AG09309 (cell line): ENCODE results near the gene IRAK1.

Experiments
- DNase-seq: peaks from one replicate; pipeline ENCODE4 v3.0.0-alpha.2; 2010; ENCODE audit warnings: low read depth
- H3K4me3 ChIP-seq: 2 replicates; pipeline ENCODE4 v1.5.1; 2011; ENCODE audit warnings: mild to moderate bottlenecking, low read depth, low read length, moderate library complexity; ENCODE audit not compliant: control insufficient read depth
- TF ChIP-seq, protein P1 (sequence below): IDR thresholded peaks from 2 replicates; pipeline ENCODE4 v1.5.1; 2011; ENCODE audit warnings: mild to moderate bottlenecking, low read depth, low read length, inconsistent platforms; ENCODE audit not compliant: insufficient read depth, control insufficient read depth; ENCODE audit errors: missing control alignments

IRAK1 gene

DNA sequence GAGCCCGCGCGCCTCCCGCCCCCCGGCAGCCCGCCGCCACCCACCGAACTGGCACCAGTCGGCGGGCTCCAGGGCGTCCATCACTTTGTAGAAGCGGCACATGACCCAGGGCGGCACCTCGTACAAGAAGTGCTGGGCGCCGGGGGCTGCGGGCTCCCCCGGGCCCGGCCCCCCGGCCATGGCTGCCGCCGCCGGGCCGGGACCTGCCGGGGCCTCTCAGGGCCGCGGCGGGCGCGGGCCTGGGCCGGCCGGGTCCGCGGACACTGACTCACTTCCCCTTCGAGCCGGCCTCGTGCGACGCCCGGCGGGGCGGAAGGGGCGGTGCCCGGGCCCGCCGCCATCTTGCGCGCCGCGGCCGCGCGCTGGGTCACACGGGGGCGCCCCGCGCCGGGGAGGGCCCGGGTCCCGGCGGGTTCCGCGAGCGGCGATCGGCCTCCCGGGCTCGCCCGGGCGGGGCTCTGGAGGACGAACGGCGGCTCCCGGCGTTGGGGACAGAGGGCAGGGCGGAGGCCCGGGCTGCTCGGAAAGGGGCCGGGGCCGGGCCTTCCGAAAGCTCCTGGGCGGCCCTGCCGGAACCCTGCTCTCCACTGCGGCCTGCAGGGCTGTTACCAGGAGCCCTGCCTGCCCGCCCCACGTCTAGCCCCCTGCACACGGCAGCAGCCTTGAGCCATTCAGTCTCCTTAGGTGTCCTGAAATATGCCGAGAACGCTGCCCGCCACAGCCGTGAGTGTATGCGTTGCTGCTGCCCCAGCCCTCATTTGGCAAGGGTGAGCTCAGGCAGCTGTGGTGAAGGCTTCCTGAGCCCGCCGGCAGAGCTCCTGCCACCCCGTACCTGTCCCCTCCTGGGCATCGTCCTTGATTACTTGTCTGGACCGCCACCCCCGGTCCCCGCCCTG is at the start of gene IRAK1:
TSS of gene IRAK1 (minus strand) at position 270 of the 896 bp plus-strand sequence. CDS start at position 180, 90 bp downstream.
- DNase-seq: no peak

DNA sequence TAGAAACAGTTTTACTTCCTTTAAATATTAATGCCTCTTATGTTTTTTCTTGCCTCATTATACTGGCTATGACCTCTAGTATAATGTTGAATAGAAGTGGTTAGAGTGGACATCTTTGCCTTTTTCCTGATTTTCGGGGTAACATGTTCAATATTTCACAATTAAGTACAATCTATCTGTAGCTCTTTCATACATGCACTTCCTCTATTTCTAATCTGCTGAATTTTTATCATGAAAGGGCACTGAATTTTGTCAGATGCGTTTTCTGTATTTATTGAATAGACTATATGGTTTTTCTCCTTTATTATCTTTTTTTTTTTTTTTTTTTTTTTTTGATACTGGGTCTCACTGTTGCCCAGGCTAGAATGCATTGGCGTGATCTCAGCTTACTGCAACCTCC is 48.9 kb upstream of the IRAK1 start:
- no peak overlapping the region for H3K4me3 ChIP-seq
- TF ChIP-seq, protein P1, sequence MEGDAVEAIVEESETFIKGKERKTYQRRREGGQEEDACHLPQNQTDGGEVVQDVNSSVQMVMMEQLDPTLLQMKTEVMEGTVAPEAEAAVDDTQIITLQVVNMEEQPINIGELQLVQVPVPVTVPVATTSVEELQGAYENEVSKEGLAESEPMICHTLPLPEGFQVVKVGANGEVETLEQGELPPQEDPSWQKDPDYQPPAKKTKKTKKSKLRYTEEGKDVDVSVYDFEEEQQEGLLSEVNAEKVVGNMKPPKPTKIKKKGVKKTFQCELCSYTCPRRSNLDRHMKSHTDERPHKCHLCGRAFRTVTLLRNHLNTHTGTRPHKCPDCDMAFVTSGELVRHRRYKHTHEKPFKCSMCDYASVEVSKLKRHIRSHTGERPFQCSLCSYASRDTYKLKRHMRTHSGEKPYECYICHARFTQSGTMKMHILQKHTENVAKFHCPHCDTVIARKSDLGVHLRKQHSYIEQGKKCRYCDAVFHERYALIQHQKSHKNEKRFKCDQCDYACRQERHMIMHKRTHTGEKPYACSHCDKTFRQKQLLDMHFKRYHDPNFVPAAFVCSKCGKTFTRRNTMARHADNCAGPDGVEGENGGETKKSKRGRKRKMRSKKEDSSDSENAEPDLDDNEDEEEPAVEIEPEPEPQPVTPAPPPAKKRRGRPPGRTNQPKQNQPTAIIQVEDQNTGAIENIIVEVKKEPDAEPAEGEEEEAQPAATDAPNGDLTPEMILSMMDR: no peak
- no peak for DNase-seq

More for the DNA sequence above, at the start of gene IRAK1:
- H3K4me3 ChIP-seq: peak within 1 kb of the TSS; percentile 46
- TF ChIP-seq, protein P1: no peak

DNA sequence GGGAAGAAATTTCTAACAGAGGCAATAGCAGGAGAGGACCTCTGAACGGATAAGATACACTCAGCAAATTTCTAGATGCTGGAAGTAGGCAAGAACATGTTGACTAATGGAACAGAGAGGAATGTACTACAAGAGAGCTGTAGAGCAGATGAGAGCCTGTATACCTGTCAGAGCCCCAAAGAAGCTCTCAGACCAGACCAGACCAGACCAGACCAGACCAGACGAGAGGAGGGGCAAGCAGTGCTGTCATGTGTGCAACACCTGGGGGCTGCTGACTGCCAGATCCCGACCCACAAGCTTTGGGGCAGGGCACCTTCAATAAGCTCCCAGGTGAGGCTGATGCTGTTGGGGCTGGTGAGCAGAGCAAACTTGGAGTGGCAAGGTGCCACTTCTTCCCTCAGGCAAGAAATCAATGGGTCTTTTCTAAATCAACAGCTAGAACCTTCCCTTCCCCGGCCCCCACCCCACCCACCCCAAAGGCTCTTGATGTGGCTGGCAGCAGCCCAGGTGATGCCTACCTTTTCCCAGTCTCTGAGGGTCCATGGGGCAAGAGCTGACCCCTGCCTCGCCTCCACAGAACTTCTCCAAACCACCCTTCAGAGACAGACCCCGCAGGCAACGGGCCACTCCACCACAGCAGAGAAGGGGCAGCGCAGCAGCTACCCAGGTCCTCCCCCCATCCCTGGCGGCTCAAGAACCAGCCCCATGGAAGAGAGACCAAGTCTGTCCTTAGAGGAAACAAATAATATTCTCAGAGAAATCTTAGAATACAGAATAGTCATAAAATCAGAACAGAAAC is 45.1 kb upstream of the IRAK1 start:
- H3K4me3 ChIP-seq: no peak overlapping the region
- TF ChIP-seq, protein P1: no peak
- no peak for DNase-seq

DNA sequence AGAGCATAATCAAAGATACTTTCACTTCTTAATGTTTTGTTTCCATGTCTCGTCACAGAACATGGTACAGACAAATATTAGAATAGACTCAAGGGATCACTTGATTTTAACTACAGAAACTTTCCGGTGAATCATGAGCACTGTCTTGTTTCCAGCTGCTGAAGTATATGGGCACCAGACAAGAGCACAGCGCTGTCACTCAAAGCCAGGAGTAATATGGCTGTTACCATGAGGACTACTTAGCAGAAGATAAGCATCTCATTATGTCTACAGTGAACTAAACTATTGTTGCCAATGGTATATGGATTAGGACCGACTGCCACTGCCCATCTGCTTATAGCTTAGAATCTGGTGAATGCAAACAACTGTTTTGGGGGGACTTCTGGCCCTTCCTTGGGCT is 43.5 kb upstream of the IRAK1 start:
- no peak for DNase-seq
- TF ChIP-seq, protein P1: no peak
- no peak overlapping the region for H3K4me3 ChIP-seq

DNA sequence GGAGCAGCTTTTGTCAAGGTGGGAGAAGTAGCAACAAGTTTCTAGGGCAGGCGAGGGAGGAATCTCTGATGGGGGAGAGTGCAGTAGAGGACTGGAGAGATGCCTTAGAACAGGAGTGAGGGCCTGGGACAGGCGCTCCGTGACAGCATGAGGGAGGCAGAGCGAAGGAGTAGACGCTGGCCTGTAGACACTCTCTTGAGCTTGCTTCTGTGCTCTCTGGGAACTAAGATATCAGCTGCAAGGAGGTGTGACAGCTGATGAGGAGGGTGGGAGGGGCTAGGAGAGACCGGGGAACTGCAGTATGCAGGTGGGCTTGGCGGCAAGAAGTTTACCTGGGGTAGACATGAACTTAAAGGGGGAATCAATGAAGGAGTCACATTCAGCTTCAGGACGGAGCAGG is 42.1 kb upstream of the IRAK1 start:
- DNase-seq: no peak
- TF ChIP-seq, protein P1: no peak
- H3K4me3 ChIP-seq: no peak overlapping the region

DNA sequence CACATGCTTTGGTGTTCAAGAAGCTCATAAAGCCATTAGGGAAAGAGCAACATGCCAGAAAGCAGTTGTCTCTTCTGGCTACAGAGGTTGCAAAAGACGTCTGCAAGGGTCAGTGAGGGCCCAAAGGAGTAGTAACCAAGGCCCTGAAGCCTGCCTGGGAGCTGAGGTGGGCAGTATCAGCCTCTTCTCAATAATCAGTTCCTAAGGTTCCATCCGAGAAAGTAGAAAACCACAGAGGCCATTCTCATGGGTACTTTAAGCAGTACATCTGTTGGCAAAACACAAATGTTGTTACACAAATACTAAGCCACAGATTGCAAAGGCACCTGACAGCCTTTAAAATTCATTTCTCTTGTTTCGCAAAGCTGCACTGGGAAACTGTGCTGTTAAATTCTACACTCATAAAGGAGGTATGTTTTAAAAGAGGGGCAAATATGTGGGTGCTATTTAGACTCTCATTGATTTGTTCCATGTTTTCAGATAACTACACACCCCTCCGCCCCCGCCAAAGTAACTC is 40.1 kb upstream of the IRAK1 start:
- DNase-seq: no peak
- TF ChIP-seq, protein P1: no peak
- no peak overlapping the region for H3K4me3 ChIP-seq
